AG09319 (cell line): ENCODE data around the gene EMSY.
A peak's percentile ranks its signal among the peaks of the same experiment; 100 is the strongest.

Source experiments
- DNase-seq: peaks from one replicate; pipeline ENCODE4 v3.0.0-alpha.2; 2010; ENCODE audit warnings: low read depth; ENCODE audit errors: extremely low read depth
- TF ChIP-seq, protein P1 (sequence below): IDR thresholded peaks from 2 replicates; pipeline ENCODE4 v1.5.1; 2011; ENCODE audit warnings: low read depth, mild to moderate bottlenecking, inconsistent platforms, low read length, moderate library complexity

The EMSY gene

DNA sequence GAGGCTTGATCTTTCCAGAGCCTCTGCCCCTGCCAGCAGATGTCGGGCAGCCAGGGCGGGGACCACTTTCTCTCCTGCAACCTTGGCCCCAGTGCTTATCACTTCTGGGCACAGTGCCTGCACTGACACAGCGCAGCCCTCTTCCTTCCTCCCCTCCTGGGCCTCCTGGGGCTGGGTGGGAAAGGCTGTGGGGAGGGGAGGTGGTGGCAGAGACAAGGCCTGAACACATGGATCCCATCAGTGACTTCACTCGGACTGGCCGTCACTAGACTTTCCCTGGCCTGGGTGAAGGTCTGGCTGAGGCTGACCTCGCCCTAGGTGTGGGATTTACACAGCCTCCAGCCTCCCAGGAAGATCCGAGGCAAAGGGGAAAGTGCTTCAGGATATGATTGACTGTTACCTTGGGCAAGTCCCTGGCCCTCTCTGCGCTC is 157.6 kb downstream of the EMSY start:
- TF ChIP-seq, protein P1, sequence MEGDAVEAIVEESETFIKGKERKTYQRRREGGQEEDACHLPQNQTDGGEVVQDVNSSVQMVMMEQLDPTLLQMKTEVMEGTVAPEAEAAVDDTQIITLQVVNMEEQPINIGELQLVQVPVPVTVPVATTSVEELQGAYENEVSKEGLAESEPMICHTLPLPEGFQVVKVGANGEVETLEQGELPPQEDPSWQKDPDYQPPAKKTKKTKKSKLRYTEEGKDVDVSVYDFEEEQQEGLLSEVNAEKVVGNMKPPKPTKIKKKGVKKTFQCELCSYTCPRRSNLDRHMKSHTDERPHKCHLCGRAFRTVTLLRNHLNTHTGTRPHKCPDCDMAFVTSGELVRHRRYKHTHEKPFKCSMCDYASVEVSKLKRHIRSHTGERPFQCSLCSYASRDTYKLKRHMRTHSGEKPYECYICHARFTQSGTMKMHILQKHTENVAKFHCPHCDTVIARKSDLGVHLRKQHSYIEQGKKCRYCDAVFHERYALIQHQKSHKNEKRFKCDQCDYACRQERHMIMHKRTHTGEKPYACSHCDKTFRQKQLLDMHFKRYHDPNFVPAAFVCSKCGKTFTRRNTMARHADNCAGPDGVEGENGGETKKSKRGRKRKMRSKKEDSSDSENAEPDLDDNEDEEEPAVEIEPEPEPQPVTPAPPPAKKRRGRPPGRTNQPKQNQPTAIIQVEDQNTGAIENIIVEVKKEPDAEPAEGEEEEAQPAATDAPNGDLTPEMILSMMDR, result no peak
- peak; percentile 59 for DNase-seq
